Endothelial cell of umbilical vein (primary cell): ENCODE data around the gene TSKU.

ENCODE experiments used
- EZH2 ChIP-seq: IDR thresholded peaks from 2 replicates; pipeline ENCODE4 v1.6.1; 2012; ENCODE audit warnings: borderline replicate concordance, low read depth, mild to moderate bottlenecking, moderate library complexity, low read length, inconsistent platforms; ENCODE audit not compliant: severe bottlenecking
- FOS ChIP-seq: IDR thresholded peaks from 2 replicates; pipeline ENCODE4 v1.6.1; 2011; ENCODE audit warnings: mild to moderate bottlenecking, low read length, moderate library complexity, borderline replicate concordance; ENCODE audit not compliant: insufficient read depth
- GATA2 ChIP-seq: IDR thresholded peaks from 2 replicates; pipeline ENCODE4 v1.7.0; 2011; ENCODE audit warnings: low read depth, mild to moderate bottlenecking, moderate library complexity, mixed read lengths, low read length; ENCODE audit not compliant: insufficient read length, insufficient read depth
- JUN ChIP-seq: IDR thresholded peaks from 2 replicates; pipeline ENCODE4 v1.6.1; 2011; ENCODE audit warnings: borderline replicate concordance, low read depth; ENCODE audit not compliant: insufficient read length, insufficient read depth
- MYC ChIP-seq: IDR thresholded peaks from one replicate; pipeline ENCODE4 v1.6.1; 2011; ENCODE audit warnings: mild to moderate bottlenecking, low read depth, low read length
- POLR2A ChIP-seq: IDR thresholded peaks from 2 replicates; pipeline ENCODE4 v1.6.1; 2012; ENCODE audit warnings: low read depth, mild to moderate bottlenecking, control low read depth, low read length
- POLR2AphosphoS5 ChIP-seq: IDR thresholded peaks from 2 replicates; pipeline ENCODE4 v1.6.1; 2012; ENCODE audit warnings: low read depth, mild to moderate bottlenecking, control low read depth, low read length, moderate library complexity; ENCODE audit not compliant: insufficient read depth
- TF ChIP-seq, protein P1 (sequence below), 2 donors: IDR thresholded peaks; 1 replicate in 1 of 2; 2 replicates in 1 of 2; pipeline ENCODE4 v1.5.1; 2011; ENCODE audit warnings: low read length in 2 of 2, mild to moderate bottlenecking in 2 of 2, moderate library complexity in 2 of 2, control low read depth in 1 of 2, inconsistent platforms in 1 of 2, low read depth in 1 of 2; ENCODE audit not compliant: insufficient read depth in 1 of 2; ENCODE audit errors: extremely low read depth in 1 of 2
- TF ChIP-seq, protein P2 (sequence below): IDR thresholded peaks from 2 replicates; pipeline ENCODE4 v1.6.1; 2011; ENCODE audit not compliant: insufficient read depth, insufficient read length

DNA sequence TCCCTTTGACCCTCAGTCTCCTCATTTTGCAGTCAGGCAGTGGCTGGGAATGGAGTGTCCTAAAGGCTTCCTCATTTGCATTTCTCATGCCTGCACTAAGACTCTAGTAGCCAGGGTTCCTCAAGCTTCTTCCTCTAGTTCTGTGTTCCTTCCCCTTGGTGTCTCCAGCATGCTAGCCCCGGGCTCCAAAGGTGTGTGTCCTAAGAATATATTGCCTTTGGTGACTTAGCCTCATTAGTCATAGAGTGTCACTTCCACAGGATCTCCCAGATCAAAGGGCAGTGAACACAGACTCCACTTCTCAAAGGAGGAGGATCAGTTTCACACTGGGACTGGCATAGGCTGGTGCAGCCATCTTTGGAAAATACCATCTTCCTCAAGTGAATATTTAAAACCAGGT lies 56.2 kb downstream of the TSKU start:
- TF ChIP-seq, protein P1, sequence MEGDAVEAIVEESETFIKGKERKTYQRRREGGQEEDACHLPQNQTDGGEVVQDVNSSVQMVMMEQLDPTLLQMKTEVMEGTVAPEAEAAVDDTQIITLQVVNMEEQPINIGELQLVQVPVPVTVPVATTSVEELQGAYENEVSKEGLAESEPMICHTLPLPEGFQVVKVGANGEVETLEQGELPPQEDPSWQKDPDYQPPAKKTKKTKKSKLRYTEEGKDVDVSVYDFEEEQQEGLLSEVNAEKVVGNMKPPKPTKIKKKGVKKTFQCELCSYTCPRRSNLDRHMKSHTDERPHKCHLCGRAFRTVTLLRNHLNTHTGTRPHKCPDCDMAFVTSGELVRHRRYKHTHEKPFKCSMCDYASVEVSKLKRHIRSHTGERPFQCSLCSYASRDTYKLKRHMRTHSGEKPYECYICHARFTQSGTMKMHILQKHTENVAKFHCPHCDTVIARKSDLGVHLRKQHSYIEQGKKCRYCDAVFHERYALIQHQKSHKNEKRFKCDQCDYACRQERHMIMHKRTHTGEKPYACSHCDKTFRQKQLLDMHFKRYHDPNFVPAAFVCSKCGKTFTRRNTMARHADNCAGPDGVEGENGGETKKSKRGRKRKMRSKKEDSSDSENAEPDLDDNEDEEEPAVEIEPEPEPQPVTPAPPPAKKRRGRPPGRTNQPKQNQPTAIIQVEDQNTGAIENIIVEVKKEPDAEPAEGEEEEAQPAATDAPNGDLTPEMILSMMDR (IDR thresholded peaks at IDR 0.05; ENCODE audit: extremely low read depth in 1 of 2, insufficient read depth in 1 of 2, low read depth in 1 of 2, low read length in 2 of 2) = no peak
- peak; percentile 59 for TF ChIP-seq FOS
- peak; percentile 8 for TF ChIP-seq JUN
- peak; percentile 26 for TF ChIP-seq POLR2AphosphoS5
- TF ChIP-seq POLR2A = no peak
- no peak for TF ChIP-seq EZH2
- no peak for TF ChIP-seq MYC
- TF ChIP-seq, protein P2, sequence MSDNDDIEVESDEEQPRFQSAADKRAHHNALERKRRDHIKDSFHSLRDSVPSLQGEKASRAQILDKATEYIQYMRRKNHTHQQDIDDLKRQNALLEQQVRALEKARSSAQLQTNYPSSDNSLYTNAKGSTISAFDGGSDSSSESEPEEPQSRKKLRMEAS = no peak
- TF ChIP-seq GATA2 = no peak
